Measurements from ENCODE around the gene FCGBP.

GRCh38 chr19:39942366-39942730 lies 7.9 kb upstream of the FCGBP start:
- TF ChIP-seq POLR2AphosphoS5 (IDR thresholded peaks at IDR 0.05; ENCODE audit: low read depth, low read length): no peak
- TF ChIP-seq, protein P1, sequence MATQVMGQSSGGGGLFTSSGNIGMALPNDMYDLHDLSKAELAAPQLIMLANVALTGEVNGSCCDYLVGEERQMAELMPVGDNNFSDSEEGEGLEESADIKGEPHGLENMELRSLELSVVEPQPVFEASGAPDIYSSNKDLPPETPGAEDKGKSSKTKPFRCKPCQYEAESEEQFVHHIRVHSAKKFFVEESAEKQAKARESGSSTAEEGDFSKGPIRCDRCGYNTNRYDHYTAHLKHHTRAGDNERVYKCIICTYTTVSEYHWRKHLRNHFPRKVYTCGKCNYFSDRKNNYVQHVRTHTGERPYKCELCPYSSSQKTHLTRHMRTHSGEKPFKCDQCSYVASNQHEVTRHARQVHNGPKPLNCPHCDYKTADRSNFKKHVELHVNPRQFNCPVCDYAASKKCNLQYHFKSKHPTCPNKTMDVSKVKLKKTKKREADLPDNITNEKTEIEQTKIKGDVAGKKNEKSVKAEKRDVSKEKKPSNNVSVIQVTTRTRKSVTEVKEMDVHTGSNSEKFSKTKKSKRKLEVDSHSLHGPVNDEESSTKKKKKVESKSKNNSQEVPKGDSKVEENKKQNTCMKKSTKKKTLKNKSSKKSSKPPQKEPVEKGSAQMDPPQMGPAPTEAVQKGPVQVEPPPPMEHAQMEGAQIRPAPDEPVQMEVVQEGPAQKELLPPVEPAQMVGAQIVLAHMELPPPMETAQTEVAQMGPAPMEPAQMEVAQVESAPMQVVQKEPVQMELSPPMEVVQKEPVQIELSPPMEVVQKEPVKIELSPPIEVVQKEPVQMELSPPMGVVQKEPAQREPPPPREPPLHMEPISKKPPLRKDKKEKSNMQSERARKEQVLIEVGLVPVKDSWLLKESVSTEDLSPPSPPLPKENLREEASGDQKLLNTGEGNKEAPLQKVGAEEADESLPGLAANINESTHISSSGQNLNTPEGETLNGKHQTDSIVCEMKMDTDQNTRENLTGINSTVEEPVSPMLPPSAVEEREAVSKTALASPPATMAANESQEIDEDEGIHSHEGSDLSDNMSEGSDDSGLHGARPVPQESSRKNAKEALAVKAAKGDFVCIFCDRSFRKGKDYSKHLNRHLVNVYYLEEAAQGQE (IDR thresholded peaks at IDR 0.05; ENCODE audit: insufficient read depth in 1 of 2, low read depth in 2 of 2, low read length in 2 of 2): no peak
- no peak for TF ChIP-seq SIN3A (IDR thresholded peaks at IDR 0.05; ENCODE audit: borderline replicate concordance, insufficient read depth, low read length)

Measured in PFSK-1 (cell line).